ENCODE measurements around the gene CACNA2D2. TPM values are rescaled to one million over a fixed set of nuclear protein-coding genes. Genes with fewer than 3 reads are reported as not detected.

Gene CACNA2D2
- total and polyA plus RNA-seq, 2 of the 4 experiments (the other 2 are of a cell fraction) = 0.15 TPM; not detected in 1

- Histone ChIP-seq H3K56ac (ENCODE audit: extremely low read depth, insufficient read depth, low read length) (no peak overlapping the region), H4K8ac (ENCODE audit: low read depth in 2 of 2, low read length in 2 of 2) (no peak overlapping the region), H3K4me2 (ENCODE audit: low read depth, low read length) (no peak overlapping the region), H2AK5ac (ENCODE audit: low read depth, low read length) (no peak overlapping the region), H3K9me3 (ENCODE audit: control insufficient read depth, insufficient read depth, low read length) (no peaks in the 10 kb centered on the region), H2BK15ac (ENCODE audit: low read depth, low read length) (no peak overlapping the region), H2AK9ac (replicated peaks; ENCODE audit: low read depth, low read length, poor library complexity) (no peak overlapping the region), H2AFZ (replicated peaks; ENCODE audit: low read length, poor library complexity) (no peak overlapping the region), H3K14ac (replicated peaks; ENCODE audit: low read depth, low read length) (no peak overlapping the region), H3K9ac (ENCODE audit: low read depth, low read length) (no peak overlapping the region), H4K91ac (ENCODE audit: insufficient read depth, low read depth, low read length) (no peak overlapping the region), H2BK5ac (ENCODE audit: low read depth, low read length, poor library complexity, severe bottlenecking) (no peak overlapping the region), H3K18ac (ENCODE audit: low read depth, low read length) (no peak overlapping the region), H3K27me3 (ENCODE audit: control insufficient read depth, insufficient read depth, low read length) (peaks cover 46% of the 10 kb centered on the region), H3K79me1 (ENCODE audit: low read depth in 1 of 2, low read length in 2 of 2) (no peaks in the 10 kb centered on the region), H2BK20ac (ENCODE audit: low read depth, low read length) (no peak overlapping the region), H3K23ac (ENCODE audit: low read depth, low read length) (no peak overlapping the region), H3K27ac (ENCODE audit: insufficient read depth, low read length) (no peak overlapping the region), H3K4me3 (ENCODE audit: insufficient read depth, low read depth, low read length) (no peak overlapping the region), H3K36me3 (ENCODE audit: control insufficient read depth, insufficient read depth, low read length) (no peaks in the 10 kb centered on the region), H4K5ac (ENCODE audit: low read depth, low read length) (no peak overlapping the region), H3K4me1 (ENCODE audit: control insufficient read depth, insufficient read depth, low read length) (no peaks in the 10 kb centered on the region), H3K9me1 (ENCODE audit: insufficient read depth, low read length) (no peaks in the 10 kb centered on the region; the same call in 1 of the 2 replicates), H3K4ac (ENCODE audit: low read depth, low read length) (no peak overlapping the region), H4K20me1 (ENCODE audit: insufficient read depth, low read length) (no peaks in the 10 kb centered on the region), H2BK120ac (ENCODE audit: low read depth, low read length) (no peak overlapping the region)
- in situ Hi-C loops (cut with MboI; ENCODE audit: low sequenced_read_pairs) = no loop called here
- ChIA-PET POLR2A (ENCODE audit: unreplicated experiment) (no interaction called here), CTCF (no interaction called here)
- intact Hi-C loops (cut with micrococcal nuclease) = no loop called here
- no peak for TF ChIP-seq RAD21 (IDR thresholded peaks at IDR 0.05; ENCODE audit: low read length)
- TF ChIP-seq RCOR1 (IDR thresholded peaks at IDR 0.05; ENCODE audit: insufficient replicate concordance, low read length) = no peak
- TF ChIP-seq RFX5 (IDR thresholded peaks at IDR 0.05; ENCODE audit: low read depth, low read length) = no peak
- TF ChIP-seq CTCF (conservative IDR thresholded peaks at IDR 0.05; ENCODE audit: low read depth, low read length) = no peak
- no peak for TF ChIP-seq BHLHE40 (IDR thresholded peaks at IDR 0.05; ENCODE audit: low read depth, low read length)
- DNase-seq (no peak), ATAC-seq (ENCODE audit: low read depth) (no peak)
- WGBS, 2 experiments (ENCODE audit: extremely low coverage in 2 of 2, insufficient read length in 1 of 2) = no CpG with 5 or more reads among the region's 13 CpGs
- dilution Hi-C loops (cut with HindIII; ENCODE audit: low sequenced_read_pairs, unreplicated experiment) = no loop called here
- BruUV-seq (replicated peaks) = no TSS peak
Observed at GRCh38 chr3:50453907-50454306, 49.5 kb downstream of the CACNA2D2 start.
